GM21423 (cell line): Measurements from ENCODE around the gene TMEM184C.

Source experiments
- ATAC-seq: cut with Tn5 transposase; IDR thresholded peaks from one replicate; pipeline ENCODE4 v1.9.1; 2021; ENCODE audit warnings: mild to moderate bottlenecking, moderate library complexity; ENCODE audit not compliant: unreplicated experiment

The TMEM184C gene

GRCh38 chr4:147599206-147599605 lies 18.0 kb upstream of the TMEM184C start:
- ATAC-seq = no peak

GRCh38 chr4:147599769-147600168 lies 17.4 kb upstream of the TMEM184C start:
- ATAC-seq = no peak

DNA sequence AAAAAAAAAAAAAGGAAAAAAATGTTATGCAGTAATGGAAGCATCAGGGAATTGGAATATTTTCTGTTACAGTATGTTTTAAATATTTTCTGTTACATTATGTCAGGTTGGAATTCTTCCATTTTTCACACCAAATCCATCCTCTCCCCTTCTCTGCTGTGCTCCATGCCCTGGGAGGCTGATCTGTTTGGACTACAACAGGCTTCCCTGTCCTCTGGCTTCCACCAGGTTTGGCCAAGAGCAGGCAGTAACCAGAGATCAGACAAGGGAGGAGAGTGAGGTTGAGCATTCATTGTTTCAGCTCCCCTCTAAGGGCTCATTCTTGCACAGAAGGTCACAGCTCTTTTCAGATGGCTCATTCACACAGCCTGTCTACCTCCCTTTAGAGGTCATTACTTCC lies 11.7 kb upstream of the TMEM184C start:
- ATAC-seq = no peak

- ATAC-seq = no peak
Observed at GRCh38 chr4:147607471-147607870, 9.7 kb upstream of the TMEM184C start.

DNA sequence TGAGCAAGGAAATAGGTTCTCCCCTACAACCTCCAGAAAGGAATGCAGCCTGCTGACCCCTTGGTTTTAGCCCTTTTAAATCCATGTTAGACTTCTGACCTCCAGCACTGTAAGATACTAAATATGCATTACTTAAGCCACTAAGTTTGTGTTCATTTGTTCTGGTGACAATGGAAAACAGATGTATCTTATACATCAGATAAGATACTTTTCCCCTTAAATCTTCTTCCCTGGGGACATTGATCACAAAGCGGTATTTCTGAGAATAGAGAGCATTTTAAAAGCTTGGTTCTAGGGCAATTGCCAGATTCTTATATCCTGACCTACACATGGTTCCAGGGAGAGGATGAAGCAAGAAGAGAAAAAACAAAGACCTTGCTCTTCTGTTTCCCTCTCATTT lies 6.5 kb upstream of the TMEM184C start:
- ATAC-seq = no peak

- peak; percentile 6 for ATAC-seq
Observed at GRCh38 chr4:147616849-147617172, 386 bp upstream of the TMEM184C start.

DNA sequence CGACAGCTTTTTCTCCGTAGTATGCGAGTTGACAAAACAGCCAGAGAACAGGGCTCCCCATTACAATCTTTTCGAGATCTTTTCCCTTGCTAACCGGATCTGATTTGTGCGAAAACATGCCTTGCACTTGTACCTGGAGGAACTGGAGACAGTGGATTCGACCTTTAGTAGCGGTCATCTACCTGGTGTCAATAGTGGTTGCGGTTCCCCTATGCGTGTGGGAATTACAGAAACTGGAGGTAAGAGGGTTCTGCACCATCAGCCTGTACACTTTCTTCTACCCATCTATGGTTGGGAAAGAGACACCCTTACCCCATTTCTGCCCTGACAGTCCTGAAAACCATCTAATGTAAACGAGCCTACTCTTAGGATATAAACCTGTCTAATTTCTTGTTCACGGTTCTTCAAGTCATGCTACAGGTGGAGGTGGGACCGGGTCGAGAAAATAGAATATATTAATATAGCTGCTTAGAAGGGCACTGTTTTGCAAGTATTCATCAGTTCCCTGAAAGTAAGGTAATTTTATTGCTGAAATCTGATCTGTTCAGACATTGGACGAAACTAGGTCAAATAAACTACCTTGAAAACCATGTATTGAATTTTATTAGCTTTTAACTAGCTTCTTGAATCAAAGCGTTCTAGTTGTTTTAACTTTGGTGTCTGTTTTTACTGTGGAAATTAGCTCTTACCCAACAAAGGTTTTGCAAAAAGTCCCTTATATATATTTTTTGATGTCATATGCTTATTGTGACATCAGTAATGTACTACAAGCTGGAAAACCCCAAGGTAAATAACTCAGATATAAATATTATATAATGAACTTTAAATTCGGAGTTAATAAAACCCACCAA lies 869 bp downstream of the TMEM184C start:
- ATAC-seq = peak; percentile 10

GRCh38 chr4:147620315-147620714 lies 3.1 kb downstream of the TMEM184C start:
- ATAC-seq = no peak

DNA sequence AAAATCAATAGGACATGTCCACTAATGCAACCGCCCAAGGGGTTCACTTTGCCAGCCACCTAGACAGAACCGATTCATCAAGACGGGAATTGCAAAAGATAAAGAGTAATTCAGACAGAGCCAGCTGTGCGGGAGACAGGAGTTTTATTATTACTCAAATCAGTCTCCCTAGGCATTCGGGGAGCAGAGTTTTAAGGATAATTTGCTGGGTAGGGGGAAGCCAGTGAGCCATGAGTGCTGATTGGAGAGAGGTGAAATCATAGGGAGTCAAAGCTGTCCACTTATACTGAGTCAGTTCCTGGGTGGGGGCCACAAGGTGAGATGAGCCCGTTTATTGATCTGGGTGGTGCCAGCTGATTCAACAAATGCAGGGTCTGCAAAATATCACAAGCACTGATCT lies 8.5 kb downstream of the TMEM184C start:
- ATAC-seq = no peak

GRCh38 chr4:147626903-147627302 lies 9.7 kb downstream of the TMEM184C start:
- no peak for ATAC-seq

- no peak for ATAC-seq
Observed at GRCh38 chr4:147628415-147628814, 11.2 kb downstream of the TMEM184C start.

DNA sequence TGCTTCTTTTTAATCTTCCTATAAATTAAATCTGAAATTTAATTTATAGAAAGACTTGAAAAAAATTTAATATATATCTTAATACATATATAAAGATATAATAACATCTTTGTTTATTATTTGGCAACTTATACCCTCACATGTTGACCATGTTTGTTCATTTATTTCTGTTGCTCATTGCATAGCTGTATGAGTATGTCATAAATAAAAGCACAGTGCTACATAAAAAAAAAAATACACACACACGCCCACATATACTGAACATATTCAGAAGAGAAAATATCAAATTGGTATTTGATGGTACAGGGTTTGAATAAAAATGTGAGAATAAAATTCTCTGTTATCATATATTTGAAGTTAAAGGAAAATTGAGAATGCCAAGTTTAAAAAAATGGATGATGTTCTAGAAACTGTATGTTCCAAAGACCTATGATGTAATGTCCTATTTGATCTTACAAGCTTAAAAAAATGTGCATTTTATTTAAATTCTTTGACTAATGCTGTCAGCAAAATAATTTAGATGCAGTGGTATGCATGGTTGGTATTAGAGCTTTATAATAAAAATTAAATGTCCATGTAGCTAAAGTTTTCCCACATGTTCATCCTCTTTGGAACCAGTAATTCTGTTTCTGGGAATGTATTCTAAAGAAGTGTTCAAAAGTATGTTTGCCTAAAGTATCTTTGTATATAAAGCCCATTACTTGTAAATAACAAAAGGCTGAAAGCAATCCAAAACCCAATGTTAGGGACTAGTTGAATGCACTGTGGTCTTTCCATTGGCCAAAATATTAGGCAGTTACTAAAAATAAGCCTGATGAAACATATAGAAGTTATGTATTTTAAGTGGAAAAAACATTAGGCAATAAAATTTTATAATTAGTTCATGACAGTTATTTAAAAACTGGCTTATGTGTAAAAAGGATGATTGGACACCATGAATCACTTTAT lies 12.9 kb downstream of the TMEM184C start:
- no peak for ATAC-seq

GRCh38 chr4:147633113-147633512 lies 15.9 kb downstream of the TMEM184C start:
- no peak for ATAC-seq

GRCh38 chr4:147633643-147634042 lies 16.4 kb downstream of the TMEM184C start:
- ATAC-seq = no peak

GRCh38 chr4:147635348-147635747 lies 18.2 kb downstream of the TMEM184C start:
- no peak for ATAC-seq

DNA sequence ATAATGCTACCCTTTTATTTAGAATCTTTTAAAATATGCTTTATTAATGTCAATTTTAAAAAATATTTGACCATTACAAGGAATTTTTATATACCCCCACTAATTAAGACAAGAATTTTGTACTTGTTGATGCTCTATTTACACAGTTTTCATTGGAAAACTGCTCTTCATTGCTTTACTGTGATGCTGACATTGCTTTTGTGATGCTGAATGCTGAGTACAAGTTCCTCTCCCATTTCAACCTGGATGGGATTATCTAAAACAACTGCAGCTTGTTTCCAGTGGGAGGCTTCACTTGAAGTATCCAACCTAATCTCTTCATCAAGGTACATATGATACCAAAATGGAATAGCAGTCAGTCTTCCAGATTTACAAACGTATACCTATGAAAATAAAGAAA lies 21.2 kb downstream of the TMEM184C start:
- ATAC-seq = no peak

GRCh38 chr4:147638942-147639341 lies 21.7 kb downstream of the TMEM184C start:
- peak; percentile 51 for ATAC-seq

GRCh38 chr4:147639388-147639787 lies 22.2 kb downstream of the TMEM184C start:
- ATAC-seq = no peak

DNA sequence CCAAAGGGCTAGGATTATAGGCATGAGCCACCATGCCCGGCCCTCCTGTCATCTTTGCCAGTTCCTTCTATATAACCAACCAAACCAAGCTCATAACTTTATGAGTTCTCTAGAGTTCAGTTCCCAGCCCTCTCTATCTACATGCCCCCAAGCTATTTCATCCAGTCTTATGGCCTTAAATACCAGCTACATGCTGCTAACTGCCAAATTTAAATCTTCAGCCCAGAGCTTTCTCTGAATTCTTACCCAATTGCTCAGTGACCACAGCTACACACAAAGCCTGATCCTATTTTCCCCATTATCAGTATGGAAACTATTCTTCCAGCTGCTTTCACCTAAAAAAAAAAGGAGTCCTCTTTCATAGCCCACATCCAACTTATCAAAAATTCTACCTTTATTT lies 23.1 kb downstream of the TMEM184C start:
- ATAC-seq = no peak

- no peak for ATAC-seq
Observed at GRCh38 chr4:147643616-147644015, 26.4 kb downstream of the TMEM184C start.

GRCh38 chr4:147644471-147644870 lies 27.3 kb downstream of the TMEM184C start:
- no peak for ATAC-seq

DNA sequence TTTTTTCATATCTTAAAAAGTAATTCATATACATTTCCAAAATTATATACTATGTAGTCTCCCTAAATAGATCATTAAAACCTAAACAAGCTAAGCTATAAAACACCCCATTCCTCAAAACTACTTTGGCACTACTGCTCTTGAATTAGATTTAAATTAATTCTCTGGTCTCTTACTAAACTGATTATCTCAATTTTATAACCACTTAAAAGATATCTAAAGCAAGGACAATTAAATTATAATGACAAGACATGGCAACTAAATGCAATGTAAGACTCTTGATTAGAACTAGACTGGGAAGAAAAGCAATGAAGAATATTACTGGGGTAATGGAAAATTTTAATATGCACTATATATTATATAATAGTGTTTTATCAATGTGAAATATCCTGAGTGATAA lies 27.9 kb downstream of the TMEM184C start:
- no peak for ATAC-seq
